Upper lobe of left lung (tissue), 6 donors: ENCODE data around the gene CCDC9. TPM values are rescaled to one million over a fixed set of nuclear protein-coding genes. Genes with fewer than 3 reads are reported as not detected.
A peak's percentile ranks its signal among the peaks of the same experiment; 100 is the strongest.
"Not testable (repeated sequence)": the region's sequence is repeated elsewhere in the genome, so short reads cannot be mapped to it uniquely, and the experiment has no call there.

Experiments used
- ATAC-seq, 2 donors: fragments of 200-7000 bp; cut with Tn5 transposase; one replicate each; pipeline ENCODE4 v1.9.1; 2022; ENCODE audit warnings: mild to moderate bottlenecking in 2 of 2, moderate library complexity in 2 of 2; ENCODE audit not compliant: low FRiP score in 2 of 2
- DNase-seq, 2 donors: peaks; one replicate each; pipeline ENCODE4 v3.0.0-alpha.2; 2019 to 2020
- H3K27ac ChIP-seq, 4 donors: fragments of 200-600 bp; sonication (generic); one replicate each; pipeline ENCODE4 v1.5.1; 2016 to 2019
- H3K27me3 ChIP-seq, 4 donors: fragments of 200-600 bp; sonication (generic); one replicate each; pipeline ENCODE4 v1.5.1; 2017 to 2019
- H3K36me3 ChIP-seq, 4 donors: fragments of 200-600 bp; sonication (generic); one replicate each; pipeline ENCODE4 v1.5.1; 2016 to 2019
- H3K4me1 ChIP-seq, 4 donors: fragments of 200-600 bp; sonication (generic); one replicate each; pipeline ENCODE4 v1.5.1; 2018 to 2019
- H3K4me3 ChIP-seq, 4 donors: fragments of 200-600 bp; sonication (generic); one replicate each; pipeline ENCODE4 v1.5.1; 2017 to 2019; ENCODE audit warnings: mild to moderate bottlenecking in 2 of 4, moderate library complexity in 1 of 4
- H3K9me3 ChIP-seq, 4 donors: fragments of 200-600 bp; sonication (generic); one replicate each; pipeline ENCODE4 v1.5.1; 2018 to 2019
- CTCF ChIP-seq, 6 experiments: fragments of 450-650 bp in 4 of 6; fragments of 200-600 bp in 2 of 6; sonication (generic) in 2 of 6; IDR thresholded peaks; one replicate each; pipeline ENCODE4 v1.5.1; 2016 to 2019; ENCODE audit warnings: antibody characterized with exemption in 6 of 6
- EP300 ChIP-seq, 4 donors: sonication (generic); formaldehyde crosslinking; IDR thresholded peaks; one replicate each; pipeline ENCODE4 v1.5.1; 2017; ENCODE audit warnings: antibody characterized with exemption in 4 of 4, control low read depth in 2 of 4
- POLR2A ChIP-seq, 4 donors: fragments of 450-650 bp; IDR thresholded peaks; one replicate each; pipeline ENCODE4 v1.5.1; 2016 to 2017; ENCODE audit warnings: antibody characterized with exemption in 4 of 4, mild to moderate bottlenecking in 2 of 4
- POLR2AphosphoS5 ChIP-seq, 2 donors: sonication (generic); formaldehyde crosslinking; IDR thresholded peaks; one replicate each; pipeline ENCODE4 v1.5.1; 2017; ENCODE audit warnings: antibody characterized with exemption in 2 of 2
- WGBS, 2 donors: methylation state at CpG; one replicate each; pipeline ENCODE4 v1.1.5; 2017 to 2018; 5-methylcytosine and 5-hydroxymethylcytosine counted together
- total RNA-seq, 6 donors: library from RNA; depleted of rRNA in 4 of 6; stranded (reverse); fragments of >200 nt in 4 of 6; gene quantifications; one replicate each; pipeline versions ENCODE4 v1.1.0 to v1.2.1, GENCODE V29; 2016 to 2021
- donor health status: DM: no; HTN: no; CAD: no; lungs with moderate emphysema.
- donor health status: DM: no; HTN: yes; CAD: no; lungs with severe emphysema.

CCDC9 gene
- total RNA-seq, 6 donors from 2014 or later = 18.2 to 91.1 (median 35.0) TPM

- TF ChIP-seq POLR2A (IDR thresholded peaks at IDR 0.05) = no peak
- no peak for TF ChIP-seq POLR2AphosphoS5 (IDR thresholded peaks at IDR 0.05)
- no peak for TF ChIP-seq CTCF (IDR thresholded peaks at IDR 0.05)
- TF ChIP-seq EP300 (IDR thresholded peaks at IDR 0.05) = no peak
- H3K4me1 ChIP-seq = peaks cover 0 to 6% (median 0%) of the 10 kb centered on the region in 4 donors
- H3K27me3 ChIP-seq = no peaks in the 10 kb centered on the region
- ATAC-seq (no peak), DNase-seq (no peak)
- H3K27ac ChIP-seq = no peak overlapping the region
- H3K4me3 ChIP-seq = no peak overlapping the region
- no peaks in the 10 kb centered on the region for H3K36me3 ChIP-seq
- H3K9me3 ChIP-seq = no peaks in the 10 kb centered on the region
- WGBS, 2 donors = 65 to 76% methylated on average over 10 of the region's 10 CpGs
These were observed 27.2 kb downstream of the CCDC9 start for GRCh38 chr19:47283405-47284059.

GRCh38 chr19:47284324-47284899, 28.1 kb downstream of the CCDC9 start:
- Histone ChIP-seq H3K27ac (no peak overlapping the region), H3K36me3 (no peaks in the 10 kb centered on the region), H3K4me1 (peaks cover 0 to 6% (median under 1%) of the 10 kb centered on the region in 4 donors), H3K9me3 (no peaks in the 10 kb centered on the region), H3K4me3 (no peak overlapping the region), H3K27me3 (no peaks in the 10 kb centered on the region)
- TF ChIP-seq EP300 (IDR thresholded peaks at IDR 0.05) (no peak), CTCF (IDR thresholded peaks at IDR 0.05) (peak; percentile 66 to 96 (median 80))
- whole genome bisulfite sequencing, 2 donors = 31% methylated on average over 9 of the region's 9 CpGs
- DNase-seq (no peak), ATAC-seq (peak in 1 of 2 donors; percentile 70)

GRCh38 chr19:47296036-47296435, 39.7 kb downstream of the CCDC9 start:
- 15 to 18% methylated on average over 11 to 12 of the region's 12 CpGs for WGBS, 2 donors

GRCh38 chr19:47300867-47301266, 44.5 kb downstream of the CCDC9 start:
- not testable (repeated sequence) for DNase-seq

More at GRCh38 chr19:47296036-47296435, 39.7 kb downstream of the CCDC9 start:
- H3K4me3 ChIP-seq = no peak overlapping the region
- no peak overlapping the region for H3K27ac ChIP-seq
- peaks cover 0 to 6% (median 0%) of the 10 kb centered on the region in 4 donors for H3K4me1 ChIP-seq
- ATAC-seq = peak; percentile 89
- H3K27me3 ChIP-seq = no peaks in the 10 kb centered on the region
- peaks cover 0 to 5% (median 0%) of the 10 kb centered on the region in 4 donors for H3K36me3 ChIP-seq
- H3K9me3 ChIP-seq = no peaks in the 10 kb centered on the region
- peak in 1 of 2 donors; percentile 83 for DNase-seq
- TF ChIP-seq POLR2A (IDR thresholded peaks at IDR 0.05) = no peak
- TF ChIP-seq EP300 (IDR thresholded peaks at IDR 0.05) = no peak
- peak; percentile 70 to 82 (median 80) for TF ChIP-seq CTCF (IDR thresholded peaks at IDR 0.05)
- TF ChIP-seq POLR2AphosphoS5 (IDR thresholded peaks at IDR 0.05) = no peak

GRCh38 chr19:47302249-47302648, 45.9 kb downstream of the CCDC9 start:
- DNase-seq (no peak), ATAC-seq (no peak)
- Histone ChIP-seq H3K9me3 (no peaks in the 10 kb centered on the region), H3K4me3 (no peak overlapping the region), H3K27me3 (no peaks in the 10 kb centered on the region), H3K4me1 (peaks cover 3 to 8% (median 7%) of the 10 kb centered on the region in 4 donors), H3K36me3 (no peaks in the 10 kb centered on the region), H3K27ac (no peak overlapping the region)
- WGBS, 2 donors = 79 to 83% methylated on average over 10 of the region's 10 CpGs
- TF ChIP-seq EP300 (IDR thresholded peaks at IDR 0.05) (no peak), CTCF (IDR thresholded peaks at IDR 0.05) (no peak), POLR2A (IDR thresholded peaks at IDR 0.05) (no peak), POLR2AphosphoS5 (IDR thresholded peaks at IDR 0.05) (no peak)

More at GRCh38 chr19:47300867-47301266, 44.5 kb downstream of the CCDC9 start:
- not testable (repeated sequence) for ATAC-seq, H3K27ac ChIP-seq, H3K9me3 ChIP-seq, H3K36me3 ChIP-seq, H3K4me3 ChIP-seq, H3K27me3 ChIP-seq
- 89 to 90% methylated on average over 14 of the region's 14 CpGs for WGBS, 2 donors
- peaks cover 3 to 13% (median 8%) of the 10 kb centered on the region in 4 donors for H3K4me1 ChIP-seq
